GM19328 (cell line): ENCODE measurements around the gene CHAD.
A peak's percentile ranks its signal among the peaks of the same experiment; 100 is the strongest.

Source experiments
- ATAC-seq: cut with Tn5 transposase; IDR thresholded peaks from one replicate; pipeline ENCODE4 v1.9.1; 2021; ENCODE audit warnings: mild to moderate bottlenecking, moderate library complexity; ENCODE audit not compliant: unreplicated experiment

CHAD gene

DNA sequence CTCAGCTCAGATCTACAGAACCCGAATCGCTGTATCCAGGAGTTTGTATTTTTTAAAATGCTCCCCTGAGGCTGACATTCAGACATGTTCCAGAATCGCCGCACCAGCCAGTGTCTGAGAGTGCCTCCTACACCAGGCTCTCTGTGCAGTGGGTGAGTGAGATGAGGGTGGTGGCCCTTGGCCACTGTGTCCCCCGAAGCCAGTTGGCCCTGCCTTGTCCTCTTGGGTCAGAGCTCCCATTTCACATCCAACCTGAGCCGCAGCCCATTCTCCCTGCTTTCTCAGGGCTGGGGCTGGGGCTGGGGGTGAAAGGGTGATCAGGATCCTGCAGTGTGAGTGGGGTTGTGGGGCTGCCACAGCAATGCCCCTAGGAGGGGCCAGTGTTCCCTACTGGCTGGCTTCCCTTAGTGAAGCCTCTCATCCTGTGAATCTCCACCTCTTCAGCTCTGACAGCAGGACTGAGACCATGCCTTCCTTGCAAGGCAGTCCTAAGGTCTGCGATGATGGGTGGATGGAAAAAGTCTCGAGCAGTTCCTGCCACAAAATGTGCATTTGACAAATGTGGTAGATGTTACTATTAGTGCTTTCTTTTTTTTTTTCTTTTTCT is 26.6 kb upstream of the CHAD start:
- ATAC-seq, result no peak

- no peak for ATAC-seq
These were observed 25.1 kb upstream of the CHAD start for GRCh38 chr17:50493744-50494143.

GRCh38 chr17:50492214-50492613 is 23.5 kb upstream of the CHAD start:
- no peak for ATAC-seq

DNA sequence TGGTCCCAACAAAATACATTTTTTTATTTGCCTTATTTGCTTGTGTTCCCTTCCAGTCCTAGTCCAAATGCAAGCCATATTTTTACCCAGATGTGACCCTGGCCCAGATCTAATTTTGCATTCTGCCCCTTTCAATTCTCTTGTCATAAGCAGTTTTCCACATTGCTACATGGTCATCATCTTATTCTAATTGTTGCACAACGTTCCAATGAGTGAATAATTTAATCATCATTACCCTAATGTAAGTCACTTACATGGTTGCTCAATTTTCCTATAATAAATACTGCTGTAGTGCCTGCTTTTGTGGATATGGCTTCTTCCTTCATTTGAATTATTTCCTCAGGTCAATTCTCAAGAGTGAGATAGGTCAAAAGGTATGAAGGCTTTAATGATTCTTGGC is 22.8 kb upstream of the CHAD start:
- ATAC-seq, result no peak

- ATAC-seq, result no peak
These were observed 20.2 kb upstream of the CHAD start for GRCh38 chr17:50488880-50489279.

DNA sequence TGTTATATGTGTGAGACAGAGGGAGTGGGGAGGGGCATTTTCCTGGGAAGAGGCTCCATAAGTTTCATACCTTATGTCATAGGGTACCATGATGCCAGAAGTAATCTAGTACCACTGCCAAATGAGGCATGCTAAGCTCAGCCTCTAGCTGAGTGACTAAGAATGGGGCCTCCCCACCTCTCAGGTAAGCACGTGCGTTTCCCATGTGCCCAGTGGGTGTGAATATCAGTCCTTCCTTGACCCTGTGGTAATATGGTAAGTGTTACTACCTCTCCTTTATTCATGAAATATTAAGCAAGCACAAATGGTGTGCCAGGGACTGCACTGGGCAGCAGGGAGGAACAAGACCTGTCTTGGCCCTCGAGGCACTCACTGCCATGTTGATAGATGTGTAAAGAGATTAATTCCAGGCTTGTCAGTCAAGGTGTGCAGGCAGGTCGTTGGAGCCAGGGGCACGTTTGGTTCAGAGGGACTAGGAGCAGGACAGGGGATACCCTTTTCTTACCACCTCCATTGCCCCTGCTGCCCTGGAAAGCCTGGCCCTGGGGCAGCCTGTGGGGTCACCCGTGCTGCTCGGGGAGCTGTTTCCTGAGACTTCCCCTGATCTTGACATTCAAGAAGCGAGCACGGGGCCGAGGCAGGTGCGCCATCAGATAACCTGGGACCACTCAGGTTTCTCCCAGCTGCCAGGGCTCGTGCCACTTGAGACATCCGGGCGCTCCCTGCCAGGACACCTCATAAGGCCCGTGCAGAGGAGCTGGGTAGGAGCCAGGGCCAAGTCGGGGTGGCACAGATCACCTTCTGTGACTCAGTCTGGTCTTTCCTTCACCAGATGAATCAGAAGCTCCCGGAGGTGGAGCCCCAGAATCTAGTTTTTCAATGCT is 18.8 kb upstream of the CHAD start:
- ATAC-seq, result no peak

DNA sequence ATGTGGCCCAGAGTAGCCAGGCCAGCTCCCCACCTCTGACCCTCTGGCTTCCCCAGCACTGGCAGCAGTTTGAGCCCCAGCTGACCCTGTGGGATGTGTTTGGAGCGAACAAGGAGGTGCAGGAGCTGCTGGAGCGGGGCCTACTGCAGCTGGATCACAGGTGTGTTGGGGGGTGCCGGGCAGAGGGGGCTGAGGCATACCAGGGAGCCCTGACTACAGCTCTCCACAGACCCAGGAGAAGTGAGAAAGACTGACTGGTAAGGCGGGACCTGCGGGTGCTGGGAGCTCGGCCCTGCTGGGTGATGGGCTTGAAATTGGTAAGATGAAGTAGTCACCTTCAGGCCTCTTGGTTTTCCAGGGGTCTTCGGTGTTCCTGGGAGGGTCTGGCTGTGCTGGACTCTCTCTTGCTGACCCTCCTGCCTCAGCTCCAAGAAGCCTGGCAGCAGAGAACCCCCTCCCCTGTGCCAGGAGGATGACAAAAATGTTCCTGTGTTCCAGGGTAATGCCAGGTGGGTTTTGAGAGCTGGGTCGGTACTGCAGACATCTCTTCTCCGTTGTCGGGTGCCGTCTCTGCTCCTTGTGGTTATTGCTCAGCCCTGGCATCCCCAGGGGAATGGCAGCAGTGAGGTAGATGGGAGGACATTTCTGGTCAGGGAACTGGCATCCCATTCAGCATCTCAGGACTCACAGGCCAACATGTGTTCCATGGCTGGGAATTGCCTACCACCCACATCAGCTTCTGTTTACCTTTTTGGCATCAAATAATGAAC is 15.9 kb upstream of the CHAD start:
- no peak for ATAC-seq

DNA sequence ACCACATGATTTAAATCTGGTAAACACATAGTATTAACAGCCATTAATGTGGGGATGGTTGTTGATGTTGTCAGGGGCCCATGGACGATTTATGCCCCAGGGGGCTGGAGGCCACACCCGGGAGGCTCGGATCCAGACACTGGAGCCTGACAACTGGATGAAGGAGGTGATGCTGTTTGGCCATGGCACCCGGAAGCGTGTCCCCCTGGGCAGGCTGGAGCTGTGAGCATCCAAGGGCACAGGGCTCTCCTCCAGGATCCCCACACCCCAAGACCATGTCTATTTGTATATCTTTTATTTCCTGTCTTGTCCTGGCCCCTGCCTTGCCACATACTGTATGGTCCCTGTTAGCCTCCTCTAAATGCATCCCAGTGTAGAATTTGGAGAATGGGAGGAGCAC is 14.6 kb upstream of the CHAD start:
- no peak for ATAC-seq

DNA sequence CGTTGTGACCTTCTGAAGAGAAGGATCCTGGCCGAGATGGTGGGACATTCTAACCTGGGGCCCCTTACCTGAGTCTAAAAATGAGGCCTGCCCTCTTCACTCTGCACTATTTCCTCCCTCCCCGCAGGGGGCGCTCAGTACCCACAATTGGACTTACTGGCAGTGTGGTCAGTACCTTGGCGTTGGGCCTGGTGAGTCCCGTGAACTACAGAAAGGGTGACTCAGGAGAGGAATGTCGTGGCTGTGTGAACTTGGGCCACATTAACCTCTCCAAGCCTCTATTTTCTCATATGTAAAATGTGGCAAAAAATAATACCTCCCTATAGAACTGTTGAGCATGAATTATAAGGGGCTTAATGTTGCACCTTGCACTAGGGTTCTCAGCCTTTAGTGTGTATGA is 13.8 kb upstream of the CHAD start:
- ATAC-seq, result no peak

GRCh38 chr17:50482110-50482509 is 13.4 kb upstream of the CHAD start:
- no peak for ATAC-seq

DNA sequence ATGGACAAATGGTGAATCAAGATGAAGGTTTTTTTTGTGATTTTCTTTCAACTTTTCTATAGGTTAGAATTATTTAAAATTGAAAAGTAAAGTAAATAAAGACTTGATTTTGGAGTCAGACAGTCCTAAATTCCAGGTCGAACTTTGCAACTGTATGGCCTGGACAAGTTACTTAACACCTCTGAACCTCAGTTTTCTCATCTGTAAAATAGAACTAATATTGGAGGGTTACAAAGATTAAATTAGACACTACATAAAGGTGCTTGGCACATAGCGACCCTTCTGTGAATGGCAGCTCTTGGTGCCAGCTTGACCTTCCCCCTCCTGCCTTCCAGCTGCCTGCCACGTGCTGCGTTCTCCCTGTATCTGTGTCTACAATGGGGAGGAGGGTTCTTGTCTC is 13.0 kb upstream of the CHAD start:
- ATAC-seq, result no peak

DNA sequence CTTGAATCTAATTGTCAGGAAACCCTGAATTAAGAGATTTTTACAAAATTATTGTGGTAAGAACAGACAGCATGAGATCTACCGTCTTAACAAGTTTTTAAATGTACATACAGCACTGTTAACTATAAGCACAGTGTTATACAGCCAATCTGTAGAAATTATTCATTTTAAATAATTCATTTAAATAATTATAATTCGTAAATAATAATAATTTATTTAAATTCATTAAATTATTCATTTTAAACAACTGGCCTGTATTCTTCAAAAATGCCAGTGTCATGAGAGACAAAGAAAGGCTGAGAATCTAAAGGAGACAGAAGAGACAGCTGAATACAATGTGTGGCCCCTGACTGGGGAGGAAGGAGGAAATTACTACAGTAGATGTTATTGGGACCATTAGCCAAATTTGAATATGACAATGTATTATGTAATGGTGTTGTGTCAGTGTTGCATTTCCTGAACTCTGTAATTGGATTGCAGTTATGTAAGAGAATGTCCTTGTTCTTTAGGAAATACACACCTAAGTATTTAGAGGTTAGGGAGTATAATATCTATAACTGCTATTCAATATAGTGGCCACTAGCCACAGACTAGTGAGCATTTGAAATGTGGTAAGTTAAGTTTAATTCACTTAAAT is 12.3 kb upstream of the CHAD start:
- no peak for ATAC-seq

- ATAC-seq, result no peak
These were observed 11.6 kb upstream of the CHAD start for GRCh38 chr17:50480142-50480764.

- ATAC-seq, result no peak
These were observed 11.0 kb upstream of the CHAD start for GRCh38 chr17:50479522-50480141.

DNA sequence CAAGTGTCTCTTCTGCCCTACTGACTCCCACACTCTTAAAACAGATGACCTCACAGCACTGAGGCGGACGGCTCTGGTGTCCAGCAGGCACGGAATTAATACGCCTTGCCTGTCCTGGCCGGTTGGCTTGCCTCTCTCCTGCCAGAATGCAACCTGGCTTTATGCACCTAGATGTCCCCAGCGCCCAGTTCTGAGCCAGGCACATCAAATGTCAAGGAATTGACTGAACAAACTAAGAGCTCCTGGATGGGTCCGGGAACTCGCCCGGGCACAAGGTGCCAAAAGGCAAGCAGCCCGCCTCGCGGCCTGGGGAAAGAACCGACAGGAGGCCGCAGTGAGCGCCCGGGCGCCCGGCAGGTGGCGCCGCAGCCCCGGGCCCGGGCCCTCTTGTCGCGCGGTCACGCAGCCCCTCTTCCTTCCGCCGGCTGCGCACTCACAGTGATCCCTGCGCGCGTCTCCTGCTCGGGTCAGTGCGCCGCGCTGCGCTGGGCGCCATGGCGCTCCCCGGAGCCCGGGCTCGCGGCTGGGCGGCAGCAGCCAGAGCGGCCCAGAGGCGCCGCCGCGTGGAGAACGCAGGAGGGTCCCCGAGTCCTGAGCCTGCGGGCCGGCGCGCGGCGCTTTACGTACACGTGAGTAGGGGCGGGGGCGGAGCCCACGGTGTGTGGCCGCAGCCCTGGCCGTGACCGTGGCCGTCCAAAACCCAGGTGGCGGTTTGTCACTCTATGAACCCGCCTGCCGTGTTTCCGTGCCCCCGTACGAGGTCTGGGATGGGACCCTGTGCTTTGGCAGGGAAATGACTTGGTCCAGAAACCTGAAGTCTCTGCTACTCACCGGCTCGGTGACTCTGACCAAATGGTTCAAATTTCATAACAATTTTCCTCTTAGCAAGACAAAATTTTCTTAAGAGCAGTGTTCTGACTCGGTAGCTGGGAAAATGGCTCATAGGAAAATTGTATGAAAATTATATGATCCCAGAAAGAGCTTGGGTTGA is 10.0 kb upstream of the CHAD start, which contains the start of gene RSAD1:
RSAD1 (plus strand) TSS at position 470 of the 991 bp plus-strand sequence; CDS start at position 495, 25 bp downstream.
- ATAC-seq, result peak; percentile 94

DNA sequence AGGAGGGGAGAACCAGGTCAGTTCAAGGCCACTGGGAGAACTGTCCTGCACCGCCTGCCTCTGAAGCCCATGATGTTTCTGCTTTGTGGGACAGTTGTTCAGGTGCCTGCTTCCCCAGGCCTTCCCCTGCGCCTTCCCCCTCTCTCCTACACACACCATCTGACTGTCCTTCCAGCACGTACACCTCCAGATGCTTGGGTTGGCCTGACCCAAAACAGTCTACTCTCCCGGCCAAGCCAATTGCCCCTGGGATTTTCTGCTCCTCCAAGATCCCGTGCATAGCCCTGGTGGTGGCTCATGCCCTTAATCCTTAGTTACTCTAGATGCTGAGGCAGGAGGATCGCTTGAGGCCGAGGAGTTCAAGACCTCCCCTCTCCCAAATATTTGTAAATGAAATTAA is 9.3 kb upstream of the CHAD start:
- ATAC-seq, result no peak

GRCh38 chr17:50476545-50477315 is 8.1 kb upstream of the CHAD start:
- no peak for ATAC-seq
